ENCODE results near the gene MAGT1. TPM values are rescaled to one million over a fixed set of nuclear protein-coding genes. Genes with fewer than 3 reads are reported as not detected.

The MAGT1 gene
- total and polyA plus RNA-seq, 2 donors from 2014 or later: 36.5 to 86.8 TPM

DNA sequence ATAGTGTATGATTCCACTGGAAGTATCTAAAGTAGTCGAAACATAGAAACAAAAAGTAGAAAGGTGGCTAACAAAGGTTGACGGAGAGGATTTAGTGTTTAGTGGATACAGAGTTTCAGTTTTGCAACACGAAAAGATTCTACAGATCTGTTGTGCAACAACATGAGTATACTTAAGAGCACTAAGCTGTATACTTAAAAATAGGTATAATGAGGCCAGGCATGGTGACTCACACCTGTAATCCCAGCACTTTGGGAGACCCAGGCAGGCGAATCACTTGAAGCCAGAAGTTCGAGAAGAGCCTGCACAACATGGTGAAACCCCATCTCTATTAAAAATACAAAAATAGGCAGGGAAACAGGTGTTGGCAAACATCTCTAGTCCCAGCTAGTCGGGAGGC, 101.3 kb downstream of the MAGT1 start:
- Histone ChIP-seq H3K27ac (ENCODE audit: low read depth in 2 of 2, low read length in 2 of 2) (no peak overlapping the region), H3K9ac (ENCODE audit: low read length in 3 of 3) (no peak overlapping the region), H3K36me3 (ENCODE audit: control insufficient read depth in 2 of 3, insufficient read depth in 3 of 3, low read length in 3 of 3) (no peaks in the 10 kb centered on the region), H3K9me3 (ENCODE audit: control insufficient read depth in 2 of 3, insufficient read depth in 1 of 3, low read length in 3 of 3) (no peaks in the 10 kb centered on the region), H3K4me3 (ENCODE audit: low read length in 3 of 3) (no peak overlapping the region), H3K27me3 (ENCODE audit: control insufficient read depth, insufficient read depth, low read length) (no peaks in the 10 kb centered on the region), H3K4me1 (ENCODE audit: control insufficient read depth in 2 of 3, insufficient read depth in 2 of 3, low read depth in 1 of 3, low read length in 3 of 3) (no peaks in the 10 kb centered on the region)
- no peak for FAIRE-seq
- no peak for DNase-seq
- intact Hi-C loops (cut with DNase I): no loop called here
- TF ChIP-seq, protein P1, sequence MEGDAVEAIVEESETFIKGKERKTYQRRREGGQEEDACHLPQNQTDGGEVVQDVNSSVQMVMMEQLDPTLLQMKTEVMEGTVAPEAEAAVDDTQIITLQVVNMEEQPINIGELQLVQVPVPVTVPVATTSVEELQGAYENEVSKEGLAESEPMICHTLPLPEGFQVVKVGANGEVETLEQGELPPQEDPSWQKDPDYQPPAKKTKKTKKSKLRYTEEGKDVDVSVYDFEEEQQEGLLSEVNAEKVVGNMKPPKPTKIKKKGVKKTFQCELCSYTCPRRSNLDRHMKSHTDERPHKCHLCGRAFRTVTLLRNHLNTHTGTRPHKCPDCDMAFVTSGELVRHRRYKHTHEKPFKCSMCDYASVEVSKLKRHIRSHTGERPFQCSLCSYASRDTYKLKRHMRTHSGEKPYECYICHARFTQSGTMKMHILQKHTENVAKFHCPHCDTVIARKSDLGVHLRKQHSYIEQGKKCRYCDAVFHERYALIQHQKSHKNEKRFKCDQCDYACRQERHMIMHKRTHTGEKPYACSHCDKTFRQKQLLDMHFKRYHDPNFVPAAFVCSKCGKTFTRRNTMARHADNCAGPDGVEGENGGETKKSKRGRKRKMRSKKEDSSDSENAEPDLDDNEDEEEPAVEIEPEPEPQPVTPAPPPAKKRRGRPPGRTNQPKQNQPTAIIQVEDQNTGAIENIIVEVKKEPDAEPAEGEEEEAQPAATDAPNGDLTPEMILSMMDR (IDR thresholded peaks at IDR 0.05; ENCODE audit: borderline replicate concordance, extremely low read depth, insufficient read depth): no peak

DNA sequence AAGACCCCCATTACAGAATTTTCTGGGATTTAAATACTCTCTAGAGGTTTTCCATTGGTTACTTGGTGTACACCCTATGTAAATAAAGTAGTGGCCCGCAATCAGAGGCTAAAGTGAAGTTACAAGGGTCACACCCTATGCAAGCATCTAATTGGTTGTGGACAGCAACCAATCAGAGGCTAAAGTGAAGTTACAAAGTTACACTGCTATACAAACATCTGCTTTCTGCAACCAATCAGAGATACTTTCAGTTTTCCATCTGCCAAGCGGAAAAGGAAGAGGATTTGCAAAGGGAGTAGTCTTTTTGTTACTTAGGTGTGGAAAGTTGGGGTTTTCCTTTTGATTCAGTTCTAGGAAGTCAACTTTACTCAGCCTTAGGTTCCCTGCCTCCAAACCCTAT, 107.2 kb downstream of the MAGT1 start:
- TF ChIP-seq, protein P1 (IDR thresholded peaks at IDR 0.05; ENCODE audit: borderline replicate concordance, extremely low read depth, insufficient read depth): no peak
- intact Hi-C loops (cut with DNase I): no loop called here
- H3K9ac ChIP-seq (ENCODE audit: low read length in 3 of 3): no peak overlapping the region
- peaks cover 0 to 2% (median 0%) of the 10 kb centered on the region in 3 donors for H3K4me1 ChIP-seq (ENCODE audit: control insufficient read depth in 2 of 3, insufficient read depth in 2 of 3, low read depth in 1 of 3, low read length in 3 of 3)
- FAIRE-seq: no peak
- H3K27me3 ChIP-seq (ENCODE audit: control insufficient read depth, insufficient read depth, low read length): no peaks in the 10 kb centered on the region
- H3K27ac ChIP-seq (ENCODE audit: low read depth in 2 of 2, low read length in 2 of 2): no peak overlapping the region
- peak in 1 of 5 donors; percentile 9 for DNase-seq
- H3K36me3 ChIP-seq (ENCODE audit: control insufficient read depth in 2 of 3, insufficient read depth in 3 of 3, low read length in 3 of 3): no peaks in the 10 kb centered on the region
- H3K4me3 ChIP-seq (ENCODE audit: low read length in 3 of 3): peak overlapping the region in 2 of 3 donors; percentile 45 to 47
- no peaks in the 10 kb centered on the region for H3K9me3 ChIP-seq (ENCODE audit: control insufficient read depth in 2 of 3, insufficient read depth in 1 of 3, low read length in 3 of 3)

DNA sequence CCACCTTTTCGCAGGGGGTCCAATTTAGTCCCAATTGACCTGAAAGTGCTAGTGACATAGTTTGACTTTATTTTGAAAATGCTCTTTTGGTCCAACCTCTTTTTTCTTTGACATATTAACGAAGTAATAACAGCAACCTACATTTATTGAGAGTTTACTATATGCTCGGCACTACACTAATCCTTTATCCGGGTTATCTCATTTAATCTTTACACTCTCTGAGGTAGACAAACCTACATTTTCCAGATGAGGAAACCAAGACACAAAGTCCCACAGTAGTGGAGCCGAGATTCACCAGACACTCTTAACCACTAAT, 108.9 kb downstream of the MAGT1 start:
- H3K27ac ChIP-seq (ENCODE audit: low read depth in 2 of 2, low read length in 2 of 2): peak overlapping the region; percentile 84 to 94

More for the DNA sequence above, 108.9 kb downstream of the MAGT1 start:
- Histone ChIP-seq H3K9me3 (ENCODE audit: control insufficient read depth in 2 of 3, insufficient read depth in 1 of 3, low read length in 3 of 3) (no peaks in the 10 kb centered on the region), H3K9ac (ENCODE audit: low read length in 3 of 3) (peak overlapping the region in 2 of 3 donors; percentile 17 to 93), H3K4me1 (ENCODE audit: control insufficient read depth in 2 of 3, insufficient read depth in 2 of 3, low read depth in 1 of 3, low read length in 3 of 3) (peaks cover 0 to 2% (median 0%) of the 10 kb centered on the region in 3 donors), H3K4me3 (ENCODE audit: low read length in 3 of 3) (peak overlapping the region; percentile 42 to 82 (median 76)), H3K36me3 (ENCODE audit: control insufficient read depth in 2 of 3, insufficient read depth in 3 of 3, low read length in 3 of 3) (no peaks in the 10 kb centered on the region), H3K27me3 (ENCODE audit: control insufficient read depth, insufficient read depth, low read length) (no peaks in the 10 kb centered on the region)
- DNase-seq: no peak
- intact Hi-C loops (cut with DNase I): no loop called here
- TF ChIP-seq, protein P1 (IDR thresholded peaks at IDR 0.05; ENCODE audit: borderline replicate concordance, extremely low read depth, insufficient read depth): no peak
- no peak for FAIRE-seq

Measured in kidney (tissue), 14 donors.